ENCODE measurements around the gene ISYNA1. TPM values are rescaled to one million over a fixed set of nuclear protein-coding genes. Genes with fewer than 3 reads are reported as not detected.

The ISYNA1 gene
- polyA plus RNA-seq, 2 of the 4 experiments (the other 2 are of a cell fraction), result 18.0 to 60.7 TPM

GRCh38 chr19:18392926-18393325 is 45.0 kb downstream of the ISYNA1 start:
- FAIRE-seq, result no peak
- WGBS (ENCODE audit: missing lambda C conversion rate), result 95% methylated on average over 5 of the region's 5 CpGs
- ChIA-PET POLR2A (interaction anchor here (1.1 kb wide), 1 partner anchor 13 kb away, joined by 5 read pairs; no protein-coding TSS in a partner anchor), CTCF (interaction anchor here (1.2 to 7.5 kb wide), 3 partner anchors 20 to 65 kb away, joined by 3 to 75 read pairs (median 58); no protein-coding TSS in a partner anchor)
- Histone ChIP-seq H3K4me3 (no peak overlapping the region), H3K9me3 (no peaks in the 10 kb centered on the region), H3K4me1 (peaks cover 11% of the 10 kb centered on the region; the same call in 2 of the 3 replicates), H3K4me2 (no peak overlapping the region), H3K27ac (peak overlapping the region in 1 of 2 experiments; percentile 66; a peak in 3 of 6 replicates)
- ATAC-seq, result no peak
- DNase-seq (ENCODE audit: low read depth in 1 of 2, low spot score in 1 of 2), result no peak
- TF ChIP-seq SREBF2 (IDR thresholded peaks at IDR 0.05) (no peak), BCL3 (IDR thresholded peaks at IDR 0.05) (no peak), ZFP36 (IDR thresholded peaks at IDR 0.05; ENCODE audit: borderline replicate concordance, partially characterized antibody) (no peak), E2F6 (IDR thresholded peaks at IDR 0.05; ENCODE audit: borderline replicate concordance, low read depth) (no peak), RFX5 (IDR thresholded peaks at IDR 0.05) (no peak), SMC3 (IDR thresholded peaks at IDR 0.05) (no peak), HOXB5 (CRISPR knock-in tag; IDR thresholded peaks at IDR 0.05) (no peak), USF2 (IDR thresholded peaks at IDR 0.05) (no peak), PBX3 (IDR thresholded peaks at IDR 0.05) (no peak), RNF2 (IDR thresholded peaks at IDR 0.05; ENCODE audit: borderline replicate concordance, low read depth) (no peak), NFE2L2 (conservative IDR thresholded peaks at IDR 0.05; ENCODE audit: low read length) (no peak), HEYL (CRISPR knock-in tag; IDR thresholded peaks at IDR 0.05) (no peak), HMGXB4 (CRISPR knock-in tag; IDR thresholded peaks at IDR 0.05; ENCODE audit: borderline replicate concordance) (no peak)

- Histone ChIP-seq H3K4me2 (no peak overlapping the region), H3K27ac (peak overlapping the region in 1 of 2 experiments; percentile 66; a peak in 3 of 6 replicates), H3K4me3 (no peak overlapping the region), H3K4me1 (peaks cover 11% of the 10 kb centered on the region; the same call in 2 of the 3 replicates), H3K9me3 (no peaks in the 10 kb centered on the region)
- no peak for DNase-seq (ENCODE audit: low read depth in 1 of 2, low spot score in 1 of 2)
- WGBS (ENCODE audit: missing lambda C conversion rate), result 64% methylated on average over 11 of the region's 11 CpGs
- no peak for ATAC-seq
- TF ChIP-seq EHF (CRISPR knock-in tag; IDR thresholded peaks at IDR 0.05), result no peak
- TF ChIP-seq FOSL2 (IDR thresholded peaks at IDR 0.05), result no peak
- TF ChIP-seq FOSL2 (CRISPR knock-in tag; IDR thresholded peaks at IDR 0.05), result peak; percentile 22; the same call in 1 of the 2 replicates
- ChIA-PET POLR2A (interaction anchor here (1.1 kb wide), 1 partner anchor 12 kb away, joined by 5 read pairs; no protein-coding TSS in a partner anchor), CTCF (interaction anchor here (1.7 to 7.5 kb wide), 3 partner anchors 20 to 53 kb away, joined by 5 to 75 read pairs (median 58); no protein-coding TSS in a partner anchor)
- FAIRE-seq, result no peak
Observed at GRCh38 chr19:18392417-18392816, 45.5 kb downstream of the ISYNA1 start.
